T follicular helper cell (primary cell): ENCODE measurements around the gene MYH3.

ENCODE experiments used
- DNase-seq: peaks from one replicate; pipeline ENCODE4 v3.0.0-alpha.2; 2020; ENCODE audit warnings: low read depth

Gene MYH3

DNA sequence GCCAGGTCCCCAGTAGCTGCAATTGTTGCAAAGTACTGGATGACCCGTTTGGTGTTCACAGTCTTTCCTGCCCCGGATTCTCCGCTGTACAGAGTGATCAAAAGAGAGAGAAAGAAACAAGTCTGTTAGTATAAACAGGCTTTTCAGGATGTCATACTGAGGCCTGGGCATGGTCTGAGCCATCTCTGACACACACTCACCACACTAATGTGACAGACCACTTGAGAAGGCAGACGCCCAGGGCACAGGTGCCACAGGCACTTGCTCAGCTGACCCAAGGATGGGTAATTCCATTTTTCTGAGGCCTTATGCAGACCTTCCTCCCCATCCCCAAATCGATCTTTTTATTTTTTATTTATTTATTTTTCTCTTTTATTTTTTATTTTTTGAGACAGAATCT lies 7.5 kb downstream of the MYH3 start:
- DNase-seq: no peak

DNA sequence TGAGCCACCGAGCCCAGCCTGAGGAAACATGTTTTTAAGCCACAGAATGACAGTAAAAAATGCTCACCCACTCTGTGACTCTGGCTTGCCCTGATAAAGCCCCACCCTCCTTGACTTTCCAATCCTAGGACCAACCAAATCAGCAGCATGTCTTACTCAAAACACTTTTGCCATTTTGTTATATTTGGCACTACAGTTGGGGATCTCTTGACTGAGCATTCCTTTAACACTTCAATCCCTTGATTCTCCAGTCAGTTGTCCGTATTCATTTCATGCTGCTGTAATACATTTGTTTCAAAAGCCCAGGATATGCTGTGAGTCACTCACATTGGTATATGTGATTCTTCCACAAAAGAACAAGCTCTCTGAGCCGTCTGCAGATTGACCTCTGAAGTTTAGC lies 8.2 kb downstream of the MYH3 start:
- no peak for DNase-seq

DNA sequence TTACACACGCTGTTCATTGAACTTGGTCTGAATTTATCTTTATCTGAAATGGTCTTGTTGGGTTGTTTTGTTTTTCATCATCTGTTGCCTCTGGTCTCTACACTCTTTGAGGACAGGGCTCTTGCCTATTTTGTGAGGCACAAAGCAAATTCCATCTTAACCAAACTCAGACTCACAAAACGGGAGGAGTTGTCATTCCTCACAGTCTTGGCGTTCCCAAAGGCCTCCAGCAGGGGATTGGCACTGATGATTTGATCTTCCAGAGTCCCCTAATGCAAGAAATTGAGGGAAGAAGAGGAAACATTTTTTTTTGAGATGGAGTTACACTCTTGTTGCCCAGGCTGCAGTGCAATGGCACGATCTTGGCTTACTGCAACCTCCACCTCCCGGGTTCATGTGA lies 8.7 kb downstream of the MYH3 start:
- DNase-seq: no peak

DNA sequence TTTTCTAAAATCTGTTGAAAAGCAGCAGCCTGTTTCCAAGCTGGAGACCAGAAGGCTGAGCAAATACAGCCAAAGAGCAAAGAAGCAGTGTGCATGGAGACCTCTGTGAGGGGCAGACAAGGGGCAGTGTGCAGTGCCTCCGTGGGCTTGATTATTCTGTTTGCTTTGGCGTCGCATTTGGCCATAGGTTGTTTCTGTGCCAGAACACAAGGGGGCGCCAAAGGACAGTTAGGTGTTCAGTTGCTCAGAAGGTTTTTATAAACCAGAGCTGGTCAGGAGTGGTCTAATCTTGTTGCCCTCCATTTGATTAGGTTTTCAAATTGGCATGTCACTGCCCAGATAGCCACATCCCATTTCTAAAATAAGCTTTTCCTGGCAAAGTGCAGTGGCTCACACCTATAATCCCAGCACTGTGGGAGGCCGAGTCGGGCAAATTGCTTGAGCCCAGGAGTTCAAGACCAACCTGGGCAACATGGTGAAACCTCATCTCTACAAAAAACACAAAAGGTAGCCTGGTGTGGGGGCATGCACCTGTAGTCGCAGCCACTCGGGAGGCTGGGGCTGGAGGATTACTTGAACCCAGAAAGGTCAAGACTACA lies 10.6 kb downstream of the MYH3 start:
- peak; percentile 64 for DNase-seq

DNA sequence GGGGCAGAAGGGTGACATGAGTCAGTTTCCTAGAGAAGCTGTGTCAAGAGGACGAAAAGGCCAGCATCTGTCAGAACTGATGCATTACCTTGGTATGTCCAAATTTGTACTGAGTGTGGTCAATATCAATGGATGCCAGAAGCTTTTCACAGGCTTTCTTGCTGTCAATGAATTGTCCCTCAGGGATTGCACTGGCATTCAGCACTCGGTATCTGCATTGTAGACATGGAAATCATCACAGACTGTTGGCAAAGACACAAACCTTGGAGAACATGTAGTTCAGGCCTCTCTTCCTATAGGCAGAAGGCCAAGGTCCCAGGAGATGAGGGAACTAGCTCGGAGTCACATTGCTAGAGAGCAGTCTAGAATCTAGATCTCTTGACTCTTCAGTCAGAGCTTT lies 16.6 kb downstream of the MYH3 start:
- no peak for DNase-seq

DNA sequence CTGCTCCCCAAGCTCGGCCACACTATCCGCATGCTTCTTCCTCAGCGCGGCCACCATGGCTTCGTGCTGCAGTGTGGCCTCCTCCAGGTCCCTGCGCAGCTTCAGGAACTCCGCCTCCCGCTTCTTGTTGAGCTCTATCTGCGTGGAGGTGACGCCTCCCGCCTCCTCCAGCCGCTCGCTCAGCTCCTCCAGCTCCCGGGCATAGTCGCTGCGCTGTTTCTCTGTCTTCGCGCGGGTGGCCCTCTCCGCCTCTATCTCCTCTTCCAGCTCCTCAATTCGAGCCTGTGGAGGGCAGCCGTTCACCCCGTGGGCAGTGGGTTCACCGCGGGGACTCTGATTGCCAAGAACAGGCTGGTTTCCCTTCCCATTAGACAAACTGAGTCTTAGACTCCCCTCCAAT lies 19.0 kb downstream of the MYH3 start:
- no peak for DNase-seq

DNA sequence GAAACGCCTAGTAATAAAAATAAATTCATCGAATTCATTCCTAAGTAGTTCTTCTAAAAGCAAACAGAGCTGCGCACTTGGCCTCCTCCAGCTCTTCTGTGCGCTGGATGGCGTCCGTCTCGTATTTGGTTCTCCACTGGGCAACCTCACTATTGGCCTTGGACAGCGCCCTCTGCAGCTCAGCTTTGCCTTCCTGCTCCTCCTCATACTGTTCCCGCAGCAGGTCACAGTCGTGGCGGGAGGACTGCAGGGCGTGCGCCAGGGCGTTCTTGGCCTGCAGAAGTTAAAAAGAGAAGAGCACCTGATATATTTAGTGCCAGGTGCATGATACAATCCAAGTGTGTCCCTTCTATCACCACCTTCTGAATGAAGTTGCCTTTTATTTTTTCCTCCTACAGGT lies 21.8 kb downstream of the MYH3 start:
- no peak for DNase-seq

DNA sequence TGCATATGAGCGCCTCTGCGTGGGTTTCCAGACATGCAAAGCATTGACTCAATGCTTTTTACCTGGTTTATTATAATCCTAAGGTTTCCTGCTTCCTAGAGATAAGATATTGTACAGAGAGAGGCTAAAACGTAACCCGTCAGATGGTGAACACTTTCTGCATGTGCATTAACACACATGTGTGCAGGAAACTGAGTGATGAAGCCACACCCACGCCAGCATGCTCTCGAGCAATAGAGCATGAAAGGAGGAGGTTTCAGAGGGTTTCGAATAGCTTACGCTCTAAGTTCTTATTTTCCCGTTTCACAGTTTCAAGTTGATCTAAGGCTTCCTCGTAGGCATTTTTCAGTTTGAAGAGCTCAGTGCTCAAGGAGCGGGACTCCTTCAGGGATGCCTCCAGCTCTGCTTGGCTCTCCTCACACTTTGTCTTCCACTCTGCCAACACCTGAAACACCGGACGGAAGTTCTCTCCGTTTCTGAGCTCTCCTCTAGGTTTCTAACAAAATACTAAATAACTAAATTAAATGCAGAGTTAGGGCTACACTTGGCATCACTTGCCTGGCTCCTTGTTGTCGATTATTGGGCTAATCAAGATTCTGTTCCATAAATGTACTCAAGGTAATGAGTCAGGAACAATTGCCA lies 23.2 kb downstream of the MYH3 start:
- no peak for DNase-seq

DNA sequence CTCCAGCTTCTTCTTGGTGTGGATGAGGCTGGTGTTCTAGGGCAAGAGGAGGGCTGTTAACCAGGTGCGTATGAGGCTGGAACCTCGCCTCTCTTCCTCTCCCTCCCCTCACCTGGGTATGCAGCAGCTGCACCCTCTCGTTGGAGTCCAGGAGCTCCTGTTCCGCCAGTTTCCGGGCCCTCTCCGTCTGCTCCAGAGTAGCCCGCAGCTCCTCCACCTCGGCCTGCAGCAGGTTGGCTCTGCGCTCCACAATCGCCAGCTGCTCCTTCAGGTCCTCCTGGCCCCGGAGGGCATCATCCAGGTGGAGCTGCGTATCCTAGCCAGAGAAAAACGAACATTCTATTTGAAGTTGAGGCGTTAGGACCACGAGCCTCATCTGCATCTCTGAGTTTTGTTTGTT lies 25.4 kb downstream of the MYH3 start:
- no peak for DNase-seq

DNA sequence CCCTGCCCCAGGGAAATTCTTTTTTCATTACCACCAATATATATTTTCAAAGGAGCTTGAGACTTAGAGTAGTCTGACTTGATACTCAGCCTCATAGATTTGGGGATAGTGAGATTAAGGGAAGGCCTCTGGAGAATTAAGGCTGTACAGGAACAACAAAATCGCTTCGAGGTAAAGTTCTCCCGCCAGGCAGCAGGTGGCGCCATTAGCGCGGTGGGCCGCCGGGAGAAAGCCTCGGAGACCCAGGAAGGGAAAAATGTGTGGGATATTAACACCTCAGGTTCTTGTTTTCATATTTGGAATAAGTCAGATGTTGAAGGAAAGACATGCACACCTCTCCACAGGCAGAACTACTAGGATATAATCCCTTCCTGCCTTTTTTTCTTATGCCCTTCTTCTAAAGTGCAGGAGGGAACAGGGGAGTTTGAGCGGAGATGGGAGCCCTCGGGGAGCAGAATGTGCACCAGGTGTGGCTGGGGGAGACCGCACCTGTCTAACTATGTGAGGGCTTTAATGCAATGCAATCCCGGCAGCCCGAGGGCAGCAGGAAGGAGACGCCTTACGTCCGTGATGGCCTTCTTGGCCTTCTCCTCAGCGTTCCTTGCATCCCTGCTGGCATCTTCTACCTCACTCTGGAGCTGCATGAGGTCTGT lies 25.9 kb downstream of the MYH3 start:
- no peak for DNase-seq

DNA sequence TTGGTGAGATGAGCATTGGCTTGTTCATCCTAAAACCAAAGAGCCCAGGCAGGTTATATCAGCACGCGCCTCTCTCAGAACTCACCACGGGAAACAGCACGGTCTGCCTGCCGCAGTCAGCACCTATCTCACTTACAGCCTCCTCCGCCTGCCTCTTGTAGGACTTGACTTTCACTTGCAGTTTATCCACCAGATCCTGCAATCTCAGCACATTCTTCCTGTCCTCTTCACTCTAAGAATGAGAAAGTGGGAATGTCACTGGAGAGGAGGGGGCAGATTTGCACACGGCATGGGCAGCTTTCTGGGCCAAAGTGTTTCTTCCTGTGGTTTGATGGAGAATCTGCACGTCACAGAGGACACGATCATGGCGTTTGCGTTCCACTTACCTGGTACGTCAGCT lies 27.4 kb downstream of the MYH3 start:
- no peak for DNase-seq

DNA sequence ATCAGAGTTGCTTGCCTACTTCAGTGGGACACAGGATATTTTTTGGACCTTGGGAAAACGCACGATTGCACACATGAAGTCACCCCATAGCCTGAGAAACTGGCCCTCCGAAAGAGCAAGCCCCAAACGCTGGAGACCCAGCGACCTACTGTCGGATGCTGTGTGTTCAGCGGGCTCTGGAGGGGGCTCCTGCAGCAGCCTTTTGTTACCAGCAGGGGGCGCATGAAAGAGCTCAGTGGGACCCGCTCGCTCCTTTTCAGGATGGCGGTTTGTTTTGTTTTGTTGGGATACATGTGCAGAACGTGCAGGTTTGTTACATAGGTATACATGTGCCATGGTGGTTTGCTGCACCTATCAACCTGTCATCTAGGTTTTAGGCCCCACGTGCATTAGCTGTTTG lies 28.4 kb downstream of the MYH3 start:
- DNase-seq: no peak

DNA sequence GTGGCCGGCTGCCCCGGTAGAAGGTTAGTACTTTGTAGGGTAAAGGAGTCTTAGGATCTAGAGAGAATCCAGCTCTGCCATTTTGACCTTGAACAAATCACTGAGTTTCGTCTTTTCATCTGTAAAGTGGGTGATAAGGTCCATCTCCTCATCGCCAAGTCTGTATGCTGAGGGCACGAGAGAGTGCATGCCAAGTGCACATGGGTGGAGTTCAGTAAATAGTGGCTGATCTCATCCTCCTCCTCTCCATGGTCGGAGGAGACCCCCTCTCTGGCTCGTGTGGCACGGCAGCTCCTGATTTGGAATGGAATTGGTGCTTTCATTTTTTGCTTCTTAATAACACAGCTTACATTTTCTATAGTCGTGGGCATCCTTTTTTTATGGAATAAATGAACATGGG lies 30.7 kb downstream of the MYH3 start:
- no peak for DNase-seq

DNA sequence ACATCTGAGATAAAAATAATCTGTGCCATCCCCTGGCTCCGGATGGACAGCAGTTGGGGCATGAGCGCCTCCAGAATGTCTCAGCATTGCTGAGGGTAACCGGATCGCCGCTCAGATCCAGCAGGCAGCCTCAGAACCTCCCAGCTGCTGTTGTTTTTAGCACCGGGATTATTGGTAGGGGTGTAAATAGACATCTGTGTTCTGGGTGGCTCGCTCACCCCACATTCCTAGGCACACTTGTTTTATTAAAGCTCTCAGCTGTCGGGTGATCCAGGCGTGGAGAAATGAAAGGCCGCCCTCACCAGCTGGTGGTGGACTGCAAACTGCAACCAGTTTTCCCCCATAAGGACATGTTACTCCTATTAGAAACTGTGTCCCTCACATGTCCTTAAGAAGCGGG lies 32.1 kb downstream of the MYH3 start:
- DNase-seq: no peak

DNA sequence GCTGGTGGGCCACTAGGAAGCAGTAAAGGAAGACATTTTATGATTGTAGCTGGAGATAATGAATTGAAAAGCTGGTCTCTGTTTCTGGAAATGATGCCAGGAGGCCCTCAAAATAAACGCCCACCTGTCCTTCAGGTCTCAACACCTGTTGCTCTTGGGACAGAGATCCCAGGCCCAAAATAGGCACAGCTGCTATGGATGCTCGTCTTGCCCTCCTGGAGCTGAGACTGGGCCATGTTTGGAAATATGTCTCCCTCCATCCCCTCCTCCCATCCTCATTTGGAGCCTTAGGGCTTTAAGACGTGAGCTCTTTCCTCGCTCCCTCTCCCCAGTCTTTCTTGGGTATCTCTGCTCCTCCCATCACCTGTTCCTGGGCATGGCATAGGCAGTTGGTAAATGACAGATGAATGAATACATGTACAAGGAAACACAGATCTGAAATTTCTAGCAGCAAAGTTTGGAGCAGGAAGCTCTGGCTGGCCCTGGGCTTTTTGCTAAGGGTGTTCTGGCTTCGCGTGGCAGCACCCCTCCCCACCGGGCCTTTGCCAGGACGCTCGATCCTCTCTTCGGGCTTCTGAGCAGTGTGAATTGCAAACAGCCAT lies 33.3 kb downstream of the MYH3 start:
- DNase-seq: no peak

DNA sequence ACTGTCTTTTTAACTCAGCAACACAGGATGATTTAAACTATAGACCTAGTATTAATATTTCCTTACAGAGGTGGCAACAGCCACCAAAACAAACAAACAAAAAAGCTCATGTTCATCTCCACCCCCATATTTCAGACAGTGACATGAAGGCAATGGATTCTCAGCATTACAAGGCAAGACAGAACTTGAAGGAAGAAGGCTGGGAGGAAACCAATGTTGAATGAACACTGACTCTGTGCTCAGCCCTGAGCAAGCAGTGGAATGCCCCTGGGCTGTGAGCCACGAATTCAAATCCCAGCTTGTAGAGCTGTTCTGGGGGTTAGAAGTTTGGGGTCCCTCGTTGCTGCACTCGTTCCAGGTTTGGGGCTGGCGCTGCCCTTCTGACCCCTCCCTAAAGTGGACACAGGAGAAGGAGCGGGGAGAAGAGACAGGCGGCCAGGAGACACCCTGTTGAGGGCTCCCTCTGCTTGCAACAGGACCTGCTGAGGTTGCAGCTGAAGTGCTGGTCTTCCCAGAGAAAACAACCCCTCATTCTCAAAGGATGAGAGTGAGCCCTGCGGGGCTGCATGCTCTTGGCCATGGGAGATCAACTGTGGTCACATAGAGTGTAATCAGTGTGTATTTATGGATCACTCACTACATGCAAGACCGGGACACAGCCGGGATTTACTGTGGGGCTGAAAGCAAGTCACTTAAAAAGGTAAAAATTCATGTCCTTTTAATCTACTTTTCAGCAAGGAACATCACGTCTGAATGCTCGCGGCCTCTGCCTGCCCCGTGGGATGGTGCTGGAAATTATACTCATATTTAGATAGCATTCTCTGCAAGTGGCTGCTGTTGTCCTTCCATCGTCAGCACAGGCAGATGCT lies 34.3 kb downstream of the MYH3 start:
- DNase-seq: no peak

DNA sequence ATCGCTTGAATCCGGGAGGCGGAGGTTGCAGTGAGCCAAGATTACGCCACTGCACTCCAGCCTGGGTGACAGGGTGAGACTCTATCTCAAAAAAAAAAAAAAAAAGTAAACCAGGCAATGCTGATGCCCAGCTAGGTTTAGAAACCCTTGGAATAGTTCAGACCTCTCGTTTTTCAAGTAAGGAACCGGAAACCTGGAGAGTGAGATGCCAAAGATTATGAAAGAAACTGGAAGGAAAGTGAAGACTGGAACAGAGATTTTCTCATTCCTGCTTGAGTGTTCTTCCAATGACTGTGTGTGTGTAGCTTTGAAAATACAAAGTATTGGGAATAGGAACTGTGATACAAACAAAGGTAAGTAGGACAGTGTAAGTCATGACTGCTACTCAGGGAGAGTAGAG lies 35.7 kb downstream of the MYH3 start:
- no peak for DNase-seq

DNA sequence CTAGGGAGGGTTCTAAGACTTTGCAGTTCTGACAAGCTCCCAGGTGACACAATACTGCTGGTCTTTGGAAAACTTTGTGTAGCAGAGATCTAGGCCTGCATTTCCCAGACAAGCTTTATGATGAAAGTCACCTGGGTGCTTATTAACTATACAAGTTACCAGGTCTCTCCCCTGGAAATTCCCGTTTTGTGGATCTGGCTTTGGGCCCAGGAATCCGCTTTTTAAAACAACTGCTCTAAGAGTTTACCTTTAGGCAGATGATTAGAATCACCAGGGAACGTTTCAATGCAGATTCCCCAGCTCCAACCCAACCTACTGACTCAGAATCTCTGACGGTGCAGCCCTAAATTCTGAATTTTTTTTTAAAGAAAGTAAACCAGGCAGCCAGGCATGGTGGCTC lies 36.3 kb downstream of the MYH3 start:
- no peak for DNase-seq

DNA sequence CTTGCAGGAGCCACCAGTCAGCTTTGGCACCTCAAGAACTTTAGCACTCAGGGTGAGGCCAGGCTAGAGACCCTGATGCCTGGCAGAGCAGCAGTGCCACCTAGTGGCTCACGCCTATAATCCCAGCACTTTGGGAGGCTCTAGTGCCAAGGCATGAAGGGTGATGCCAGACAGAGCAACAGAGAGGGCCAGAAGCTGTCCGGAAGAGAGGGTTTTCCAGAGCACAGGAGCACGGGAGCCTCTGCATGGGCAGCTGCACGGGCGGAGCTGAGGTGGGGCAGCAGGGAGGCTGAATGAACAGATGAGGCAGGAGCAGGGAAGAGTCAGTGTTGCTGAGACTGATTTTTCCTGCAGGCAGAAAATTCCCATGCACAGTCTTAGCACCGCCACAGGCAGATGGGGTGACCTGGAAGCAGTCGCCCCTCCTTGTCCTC lies 38.9 kb downstream of the MYH3 start:
- peak; percentile 21 for DNase-seq

DNA sequence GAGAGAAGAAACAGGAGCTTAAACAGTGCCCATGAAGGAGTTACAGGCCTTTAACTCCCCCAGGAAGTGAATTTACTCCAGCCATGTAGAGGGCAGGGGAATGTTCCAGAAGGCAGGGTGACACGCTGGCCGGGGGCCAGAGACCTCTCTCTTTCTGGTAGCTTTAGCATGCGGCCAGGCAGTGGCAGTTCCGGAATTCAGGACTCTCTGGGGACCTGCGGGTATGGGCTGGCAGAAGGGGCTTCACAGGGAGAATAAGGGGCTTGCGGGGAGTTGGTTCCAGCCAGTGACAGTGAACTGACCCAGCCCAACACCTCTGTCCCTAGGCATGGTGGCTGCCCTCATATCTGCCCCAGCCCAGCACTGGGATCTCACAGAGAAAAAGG lies 40.0 kb downstream of the MYH3 start:
- DNase-seq: no peak

DNA sequence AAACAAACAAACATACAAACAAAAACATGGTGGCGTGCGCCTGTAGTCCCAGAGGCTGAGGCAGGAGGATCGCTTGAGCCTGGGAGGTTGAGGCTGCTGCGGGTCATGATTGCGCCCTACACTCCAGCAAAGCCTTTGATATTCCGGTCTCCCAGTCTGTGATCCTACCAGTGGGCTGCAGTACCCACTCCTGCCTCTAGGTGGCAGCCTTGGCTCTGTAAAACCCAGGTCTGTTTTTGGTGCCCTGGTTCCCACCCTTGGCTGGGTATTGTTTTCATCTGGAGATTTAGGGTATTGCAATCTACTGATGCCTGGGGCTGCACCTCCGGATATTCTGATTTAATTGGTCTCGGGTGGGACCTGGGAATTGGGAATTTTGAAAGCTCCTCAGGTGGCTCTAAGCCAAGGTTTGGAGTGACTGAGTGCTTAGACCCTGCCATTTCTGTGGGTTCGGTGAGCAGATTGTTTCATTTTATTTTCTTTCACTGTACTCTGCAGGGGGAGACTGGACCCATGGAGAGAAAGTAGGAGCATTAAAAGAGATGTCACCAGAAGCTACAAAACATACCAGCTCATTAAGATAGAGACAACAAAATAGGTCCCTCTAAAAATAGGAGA lies 40.5 kb downstream of the MYH3 start:
- peak; percentile 45 for DNase-seq
